Hippocampal formation (tissue), 2 donors: ENCODE results near the gene FOXQ1.
"Not testable (repeated sequence)": the region's sequence is repeated elsewhere in the genome, so short reads cannot be mapped to it uniquely, and the experiment has no call there.

Source experiments
- DNase-seq, 2 donors: peaks; one replicate each; lab custom pipeline; 2025; lab: John Stamatoyannopoulos, UW

Gene FOXQ1

GRCh38 chr6:1322696-1323219 is 10.9 kb downstream of the FOXQ1 start:
- no peak for DNase-seq

GRCh38 chr6:1324936-1325335 is 13.0 kb downstream of the FOXQ1 start:
- no peak for DNase-seq

- no peak for DNase-seq
Measured at GRCh38 chr6:1325461-1326309, 13.8 kb downstream of the FOXQ1 start.

GRCh38 chr6:1326535-1327121 is 14.7 kb downstream of the FOXQ1 start:
- no peak for DNase-seq

- no peak for DNase-seq
Measured at GRCh38 chr6:1327630-1328029, 15.7 kb downstream of the FOXQ1 start.

GRCh38 chr6:1328129-1328800 is 16.4 kb downstream of the FOXQ1 start:
- no peak for DNase-seq

- no peak for DNase-seq
Measured at GRCh38 chr6:1329708-1330107, 17.8 kb downstream of the FOXQ1 start.

GRCh38 chr6:1334684-1335083 is 22.8 kb downstream of the FOXQ1 start:
- DNase-seq, result no peak

GRCh38 chr6:1335367-1336037 is 23.6 kb downstream of the FOXQ1 start:
- DNase-seq, result no peak

- DNase-seq, result no peak
Measured at GRCh38 chr6:1336246-1336843, 24.4 kb downstream of the FOXQ1 start.

GRCh38 chr6:1337791-1338190 is 25.9 kb downstream of the FOXQ1 start:
- DNase-seq, result no peak

- DNase-seq, result no peak
Measured at GRCh38 chr6:1346101-1346500, 34.2 kb downstream of the FOXQ1 start.

- no peak for DNase-seq
Measured at GRCh38 chr6:1346558-1347091, 34.7 kb downstream of the FOXQ1 start.

- DNase-seq, result no peak
Measured at GRCh38 chr6:1347161-1347560, 35.3 kb downstream of the FOXQ1 start.

- no peak for DNase-seq
Measured at GRCh38 chr6:1348675-1349074, 36.8 kb downstream of the FOXQ1 start.

GRCh38 chr6:1349655-1350054 is 37.8 kb downstream of the FOXQ1 start:
- no peak for DNase-seq

GRCh38 chr6:1351381-1352008 is 39.6 kb downstream of the FOXQ1 start:
- DNase-seq, result no peak

- not testable (repeated sequence) for DNase-seq
Measured at GRCh38 chr6:1355068-1355467, 43.2 kb downstream of the FOXQ1 start.

GRCh38 chr6:1361717-1362116 is 49.8 kb downstream of the FOXQ1 start:
- not testable (repeated sequence) for DNase-seq

- no peak for DNase-seq
Measured at GRCh38 chr6:1362643-1363042, 50.7 kb downstream of the FOXQ1 start.

- DNase-seq, result no peak
Measured at GRCh38 chr6:1363298-1363697, 51.4 kb downstream of the FOXQ1 start.
